Lower leg skin (tissue), 4 donors: Measurements from ENCODE around the gene EIF3F. TPM values are rescaled to one million over a fixed set of nuclear protein-coding genes. Genes with fewer than 3 reads are reported as not detected.

Source experiments
- DNase-seq, 2 donors: peaks; one replicate each; pipeline ENCODE4 v3.0.0-alpha.2; 2019; ENCODE audit warnings: low spot score in 2 of 2
- H3K4me3 ChIP-seq: fragments of 200-600 bp; sonication (generic); 2 replicates; pipeline ENCODE4 v1.5.1; 2017; ENCODE audit warnings: mild to moderate bottlenecking, low read depth; ENCODE audit not compliant: poor library complexity, severe bottlenecking
- POLR2A ChIP-seq, 2 donors: fragments of 450-650 bp; IDR thresholded peaks; one replicate each; pipeline ENCODE4 v1.6.1; 2016 to 2017; ENCODE audit warnings: antibody characterized with exemption in 2 of 2, mild to moderate bottlenecking in 1 of 2, moderate library complexity in 1 of 2
- WGBS, 2 donors: methylation state at CpG; one replicate each; pipeline ENCODE4 v1.1.5; 2018; 5-methylcytosine and 5-hydroxymethylcytosine counted together
- intact Hi-C: fragments of 100-400 bp; cut with DNase I; formaldehyde crosslinking; loops from one replicate; pipeline ENCODE4 v1.15.0; 2023; ENCODE audit warnings: low total_unique reads
- total RNA-seq, 4 donors: library from RNA; depleted of rRNA; stranded (reverse); fragments of >200 nt; gene quantifications; one replicate each; pipeline ENCODE4 v1.1.0, GENCODE V29; 2016
- TF ChIP-seq, protein P1 (sequence below), 3 donors: fragments of 450-650 bp; IDR thresholded peaks; one replicate each; pipeline ENCODE4 v1.5.1; 2016; ENCODE audit warnings: antibody characterized with exemption in 3 of 3, mild to moderate bottlenecking in 3 of 3, moderate library complexity in 2 of 3

Gene EIF3F
- total RNA-seq, 4 donors from 2014 or later, result 316 to 432 (median 384) TPM

DNA sequence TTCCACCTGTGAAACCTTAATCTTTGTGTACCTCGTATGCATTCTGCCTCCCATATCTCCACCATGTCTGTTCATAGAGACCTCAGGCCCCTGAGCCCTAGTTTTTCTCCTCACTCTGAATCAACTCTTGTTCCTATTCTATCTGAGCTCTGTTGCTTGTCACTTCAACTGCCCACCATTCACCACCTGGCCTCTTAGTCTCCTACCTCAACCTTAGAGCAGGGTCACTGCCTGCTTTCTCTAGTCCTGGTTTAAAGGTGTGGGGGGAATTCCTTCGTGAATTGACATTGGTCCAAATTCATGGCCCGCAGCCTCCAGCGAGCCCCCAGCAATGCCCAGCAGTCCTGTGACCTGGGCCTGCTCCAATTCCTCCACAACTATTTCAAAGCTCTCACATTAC is 54.4 kb downstream of the EIF3F start:
- 94% methylated on average over 4 of the region's 4 CpGs for WGBS, 2 donors
- no peak overlapping the region for H3K4me3 ChIP-seq
- TF ChIP-seq, protein P1, sequence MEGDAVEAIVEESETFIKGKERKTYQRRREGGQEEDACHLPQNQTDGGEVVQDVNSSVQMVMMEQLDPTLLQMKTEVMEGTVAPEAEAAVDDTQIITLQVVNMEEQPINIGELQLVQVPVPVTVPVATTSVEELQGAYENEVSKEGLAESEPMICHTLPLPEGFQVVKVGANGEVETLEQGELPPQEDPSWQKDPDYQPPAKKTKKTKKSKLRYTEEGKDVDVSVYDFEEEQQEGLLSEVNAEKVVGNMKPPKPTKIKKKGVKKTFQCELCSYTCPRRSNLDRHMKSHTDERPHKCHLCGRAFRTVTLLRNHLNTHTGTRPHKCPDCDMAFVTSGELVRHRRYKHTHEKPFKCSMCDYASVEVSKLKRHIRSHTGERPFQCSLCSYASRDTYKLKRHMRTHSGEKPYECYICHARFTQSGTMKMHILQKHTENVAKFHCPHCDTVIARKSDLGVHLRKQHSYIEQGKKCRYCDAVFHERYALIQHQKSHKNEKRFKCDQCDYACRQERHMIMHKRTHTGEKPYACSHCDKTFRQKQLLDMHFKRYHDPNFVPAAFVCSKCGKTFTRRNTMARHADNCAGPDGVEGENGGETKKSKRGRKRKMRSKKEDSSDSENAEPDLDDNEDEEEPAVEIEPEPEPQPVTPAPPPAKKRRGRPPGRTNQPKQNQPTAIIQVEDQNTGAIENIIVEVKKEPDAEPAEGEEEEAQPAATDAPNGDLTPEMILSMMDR (IDR thresholded peaks at IDR 0.05), result no peak
- TF ChIP-seq POLR2A (IDR thresholded peaks at IDR 0.05), result no peak
- DNase-seq, result no peak
- intact Hi-C loops, result no loop called here

DNA sequence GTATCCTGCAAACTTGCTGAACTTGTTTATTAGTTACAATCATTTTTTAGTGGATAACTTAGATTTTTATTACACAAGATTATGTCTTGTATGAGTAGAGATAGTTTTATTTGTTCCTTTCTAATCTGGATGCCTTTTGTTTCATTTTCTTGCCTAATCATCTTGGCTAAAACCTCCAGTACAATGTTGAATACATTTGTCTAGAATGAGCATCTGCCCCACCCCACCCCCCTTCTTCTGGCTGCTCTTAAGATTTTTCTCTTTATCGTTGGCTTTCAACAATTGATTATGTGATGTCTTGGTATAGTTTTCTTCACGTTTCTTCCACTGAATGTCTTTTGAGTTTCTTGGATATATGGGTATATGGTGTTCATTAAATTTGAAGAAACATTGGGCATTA is 56.6 kb downstream of the EIF3F start:
- no peak overlapping the region for H3K4me3 ChIP-seq
- peak in 1 of 2 donors; percentile 59 for DNase-seq
- 48 to 58% methylated on average over 2 of the region's 2 CpGs for WGBS, 2 donors
- TF ChIP-seq POLR2A (IDR thresholded peaks at IDR 0.05), result no peak
- TF ChIP-seq, protein P1 (IDR thresholded peaks at IDR 0.05), result no peak
- intact Hi-C loops, result no loop called here

DNA sequence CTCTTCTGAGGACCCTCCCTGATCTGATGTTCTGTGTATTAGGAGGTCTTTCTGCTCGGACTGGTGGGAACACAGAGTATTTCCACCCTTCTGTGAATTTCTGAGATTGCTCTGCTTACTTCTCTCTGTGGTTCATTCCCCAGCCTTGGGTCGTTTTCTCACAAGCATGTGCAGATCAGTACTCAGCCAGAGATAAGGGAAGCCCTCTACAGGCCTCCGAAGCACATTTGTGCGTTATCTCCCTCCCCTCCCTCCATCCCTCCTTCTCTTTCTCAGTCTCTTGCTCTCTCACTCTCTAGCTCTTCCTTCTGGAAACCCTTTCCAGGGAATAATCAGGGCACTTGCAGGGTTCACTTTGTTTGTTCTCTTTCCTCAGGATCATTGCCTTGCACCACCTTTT is 58.7 kb downstream of the EIF3F start:
- intact Hi-C loops, result no loop called here
- TF ChIP-seq, protein P1 (IDR thresholded peaks at IDR 0.05), result no peak
- TF ChIP-seq POLR2A (IDR thresholded peaks at IDR 0.05), result no peak
- DNase-seq, result no peak
- WGBS, 2 donors, result 67 to 70% methylated on average over 4 of the region's 4 CpGs
- H3K4me3 ChIP-seq, result no peak overlapping the region

DNA sequence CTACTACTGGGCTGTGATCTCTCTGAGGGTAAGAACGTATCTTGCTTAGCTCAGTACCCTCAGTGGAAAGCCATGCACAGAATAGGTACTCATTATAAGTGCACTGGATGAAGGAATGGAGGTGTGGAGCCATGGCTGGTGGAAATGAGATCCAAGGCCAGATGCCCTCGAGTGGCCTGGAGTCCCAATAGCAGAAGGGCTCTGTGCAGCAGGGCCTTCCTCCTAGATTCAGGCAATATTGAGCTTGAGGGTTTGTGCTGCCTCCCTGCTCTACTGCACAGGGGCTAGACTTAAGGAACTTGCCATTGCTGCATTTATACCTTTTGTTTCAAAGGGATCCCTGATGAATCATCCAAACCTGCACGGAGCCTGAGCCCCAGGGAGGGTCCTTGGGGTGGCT is 60.2 kb downstream of the EIF3F start:
- 58 to 59% methylated on average over 3 of the region's 3 CpGs for WGBS, 2 donors

DNA sequence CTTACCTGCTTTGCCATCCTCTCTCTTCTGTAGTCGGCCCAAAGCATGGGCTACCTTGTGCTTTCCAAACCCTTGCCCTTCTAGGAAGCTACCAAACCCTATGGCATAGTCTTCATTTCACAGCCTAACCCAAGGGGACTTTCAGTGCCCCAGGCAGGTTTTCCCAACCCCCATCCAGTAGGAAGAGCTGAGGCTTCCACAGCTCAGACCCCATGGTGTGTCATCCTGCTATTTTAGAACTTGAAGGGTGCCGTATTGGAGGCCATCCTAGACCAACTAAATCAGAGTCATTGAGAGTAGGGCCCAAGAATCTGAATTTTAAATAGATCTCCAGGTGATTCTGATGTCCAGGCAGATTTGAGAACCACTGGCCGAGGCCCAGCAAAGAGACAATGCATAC is 61.9 kb downstream of the EIF3F start:
- 91 to 93% methylated on average over 3 of the region's 3 CpGs for WGBS, 2 donors
- H3K4me3 ChIP-seq, result no peak overlapping the region
- DNase-seq, result no peak
- intact Hi-C loops, result no loop called here
- TF ChIP-seq POLR2A (IDR thresholded peaks at IDR 0.05), result no peak
- TF ChIP-seq, protein P1 (IDR thresholded peaks at IDR 0.05), result no peak

More for the DNA sequence above, 60.2 kb downstream of the EIF3F start:
- TF ChIP-seq, protein P1 (IDR thresholded peaks at IDR 0.05), result no peak
- TF ChIP-seq POLR2A (IDR thresholded peaks at IDR 0.05), result no peak
- no peak overlapping the region for H3K4me3 ChIP-seq
- DNase-seq, result no peak
- intact Hi-C loops, result no loop called here

Other genes starting within 250 kb of the EIF3F start
- gene OR5P2, start 190.4 kb upstream of the EIF3F start, total RNA-seq, result 1 to 10 TPM; 2.5 to 4.0 (median 3.0) TPM
- 1 to 10 TPM; 2.7 to 6.7 (median 5.0) TPM for gene OR5P3, start 156.5 kb upstream of the EIF3F start, total RNA-seq
- under 1 TPM in 3 of 4 donors, not detected in 1; 0.08 to 0.21 (median 0.17) TPM for gene OR10A6, start 56.1 kb upstream of the EIF3F start, total RNA-seq
- gene OR10A3, start 45.6 kb upstream of the EIF3F start, total RNA-seq, result 1 to 10 TPM in 1 of 4 donors, under 1 TPM in 1, not detected in 2; 0.34 to 2.7 TPM
- gene NLRP10, start 21.9 kb upstream of the EIF3F start, total RNA-seq, result 100 to 1,000 TPM in 1 of 4 donors, 10 to 100 TPM in 3; 56.7 to 115 (median 73.6) TPM
- 1 to 10 TPM; 1.2 to 4.8 (median 2.5) TPM for gene TUB, start 93.9 kb downstream of the EIF3F start, total RNA-seq
- gene RIC3, start 181.7 kb downstream of the EIF3F start, total RNA-seq, result 10 to 100 TPM; 13.7 to 39.3 (median 18.3) TPM